Omental fat pad (tissue), 4 donors: ENCODE measurements around the gene KAZALD1. TPM values are rescaled to one million over a fixed set of nuclear protein-coding genes. Genes with fewer than 3 reads are reported as not detected.

Experiments used
- ATAC-seq: fragments of 150-250 bp; one replicate; pipeline ENCODE4 v1.9.1; 2016; ENCODE audit warnings: mild to moderate bottlenecking, moderate library complexity; ENCODE audit not compliant: low FRiP score
- DNase-seq: peaks from one replicate; pipeline ENCODE4 v3.0.0-alpha.2; 2019; ENCODE audit warnings: low spot score
- CTCF ChIP-seq, 3 donors: fragments of 450-650 bp; IDR thresholded peaks; one replicate each; pipeline ENCODE4 v1.5.1; 2016 to 2017; ENCODE audit warnings: antibody characterized with exemption in 3 of 3, mild to moderate bottlenecking in 3 of 3, moderate library complexity in 2 of 3
- total RNA-seq, 4 donors: library from RNA; depleted of rRNA; stranded (reverse); fragments of >200 nt; gene quantifications; one replicate each; pipeline ENCODE4 v1.1.0, GENCODE V29; 2016

The KAZALD1 gene
- total RNA-seq, 4 donors from 2014 or later: 0.72 to 15.0 (median 1.6) TPM

GRCh38 chr10:101016814-101017213 is 45.0 kb upstream of the KAZALD1 start:
- DNase-seq (no peak), ATAC-seq (no peak)
- TF ChIP-seq CTCF (IDR thresholded peaks at IDR 0.05): no peak

GRCh38 chr10:101018118-101018599 is 43.6 kb upstream of the KAZALD1 start:
- no peak for ATAC-seq
- DNase-seq: no peak
- no peak for TF ChIP-seq CTCF (IDR thresholded peaks at IDR 0.05)

GRCh38 chr10:101018600-101019439 is 43.0 kb upstream of the KAZALD1 start:
- ATAC-seq: peak; percentile 70
- peak in 1 of 3 donors; percentile 25 for TF ChIP-seq CTCF (IDR thresholded peaks at IDR 0.05)
- DNase-seq: peak; percentile 81

GRCh38 chr10:101019440-101019703 is 42.4 kb upstream of the KAZALD1 start:
- TF ChIP-seq CTCF (IDR thresholded peaks at IDR 0.05): no peak
- DNase-seq: no peak
- ATAC-seq: no peak

- ATAC-seq (no peak), DNase-seq (no peak)
- TF ChIP-seq CTCF (IDR thresholded peaks at IDR 0.05): no peak
Measured at GRCh38 chr10:101020427-101021075, 41.2 kb upstream of the KAZALD1 start.

- ATAC-seq (no peak), DNase-seq (no peak)
- no peak for TF ChIP-seq CTCF (IDR thresholded peaks at IDR 0.05)
Measured at GRCh38 chr10:101021239-101021638, 40.5 kb upstream of the KAZALD1 start.
